ENCODE measurements around the gene CHAF1B. TPM values are rescaled to one million over a fixed set of nuclear protein-coding genes. Genes with fewer than 3 reads are reported as not detected.

The CHAF1B gene
- total and polyA plus RNA-seq, 9 of the 15 experiments (the other 6 are each of a cell fraction or from before 2014, with no cell fraction given) = 7.5 to 36.8 (median 21.0) TPM

DNA sequence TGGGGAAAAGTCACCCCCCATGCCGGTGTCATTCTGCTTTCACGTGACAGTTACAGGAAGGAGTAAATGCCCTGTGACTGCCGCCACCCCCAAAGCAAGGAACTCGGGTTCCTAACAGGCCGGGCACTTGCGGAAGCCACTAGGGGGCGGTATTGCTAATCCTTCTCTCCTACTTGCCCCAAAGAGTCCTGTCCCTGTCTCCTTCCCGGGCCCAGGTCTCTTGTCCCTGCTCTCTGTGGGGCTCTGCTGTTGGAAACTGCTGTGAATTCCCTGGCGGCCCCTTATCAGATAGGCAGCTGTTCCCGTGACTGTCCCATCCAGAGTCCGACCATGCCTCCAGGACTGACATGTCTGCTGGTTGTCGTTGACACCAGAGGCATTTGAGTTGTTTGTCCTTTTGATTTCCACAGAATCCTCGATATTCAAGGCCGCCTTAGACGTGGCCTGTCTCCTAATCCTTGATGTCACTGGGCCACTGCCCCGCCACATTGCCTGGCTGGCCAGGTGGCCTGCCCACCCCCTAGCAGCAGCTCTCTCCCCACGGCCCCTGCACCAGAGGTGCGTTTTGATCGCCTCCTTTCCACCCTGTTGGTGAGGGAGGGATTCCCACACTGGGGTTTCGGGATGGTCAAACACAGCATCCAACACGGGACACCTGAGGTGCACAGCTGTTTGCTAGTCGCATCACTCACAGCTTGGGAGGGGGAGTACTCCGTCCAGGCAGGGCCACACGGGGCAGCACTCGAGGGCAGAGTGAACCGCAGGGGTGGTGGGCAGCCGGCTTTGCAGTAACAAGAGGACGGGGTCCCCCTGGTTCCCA lies 37.3 kb downstream of the CHAF1B start (continued):
- TF ChIP-seq, protein P1, sequence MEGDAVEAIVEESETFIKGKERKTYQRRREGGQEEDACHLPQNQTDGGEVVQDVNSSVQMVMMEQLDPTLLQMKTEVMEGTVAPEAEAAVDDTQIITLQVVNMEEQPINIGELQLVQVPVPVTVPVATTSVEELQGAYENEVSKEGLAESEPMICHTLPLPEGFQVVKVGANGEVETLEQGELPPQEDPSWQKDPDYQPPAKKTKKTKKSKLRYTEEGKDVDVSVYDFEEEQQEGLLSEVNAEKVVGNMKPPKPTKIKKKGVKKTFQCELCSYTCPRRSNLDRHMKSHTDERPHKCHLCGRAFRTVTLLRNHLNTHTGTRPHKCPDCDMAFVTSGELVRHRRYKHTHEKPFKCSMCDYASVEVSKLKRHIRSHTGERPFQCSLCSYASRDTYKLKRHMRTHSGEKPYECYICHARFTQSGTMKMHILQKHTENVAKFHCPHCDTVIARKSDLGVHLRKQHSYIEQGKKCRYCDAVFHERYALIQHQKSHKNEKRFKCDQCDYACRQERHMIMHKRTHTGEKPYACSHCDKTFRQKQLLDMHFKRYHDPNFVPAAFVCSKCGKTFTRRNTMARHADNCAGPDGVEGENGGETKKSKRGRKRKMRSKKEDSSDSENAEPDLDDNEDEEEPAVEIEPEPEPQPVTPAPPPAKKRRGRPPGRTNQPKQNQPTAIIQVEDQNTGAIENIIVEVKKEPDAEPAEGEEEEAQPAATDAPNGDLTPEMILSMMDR (IDR thresholded peaks at IDR 0.05 in 2 of 3, conservative IDR thresholded peaks at IDR 0.05 in 1 of 3; ENCODE audit: insufficient read depth in 2 of 3, low read depth in 1 of 3, low read length in 3 of 3) = peak; percentile 86 to 96 (median 86)
- TF ChIP-seq ZNF436 (CRISPR knock-in tag; IDR thresholded peaks at IDR 0.05) (no peak), RBM22 (IDR thresholded peaks at IDR 0.05; ENCODE audit: low read depth, low read length, poor library complexity, severe bottlenecking) (no peak), MAFF (IDR thresholded peaks at IDR 0.05; ENCODE audit: low read length) (no peak), ZNF584 (CRISPR knock-in tag; IDR thresholded peaks at IDR 0.05; ENCODE audit: low read depth) (no peak), RAD51 (IDR thresholded peaks at IDR 0.05; ENCODE audit: borderline replicate concordance, low read depth) (peak; percentile 8; the same call in 1 of the 2 replicates), PML (IDR thresholded peaks at IDR 0.05; ENCODE audit: low read length) (no peak), ZNF511 (CRISPR knock-in tag; IDR thresholded peaks at IDR 0.05) (no peak), PHF21A (IDR thresholded peaks at IDR 0.05; ENCODE audit: borderline replicate concordance, low read depth) (no peak), YBX1 (IDR thresholded peaks at IDR 0.05) (no peak), L3MBTL2 (IDR thresholded peaks at IDR 0.05) (peak; percentile 18; the same call in 1 of the 2 replicates), FOSL1 (tag; conservative IDR thresholded peaks at IDR 0.05) (peak; percentile 15; the same call in 1 of the 2 replicates), SMARCA5 (IDR thresholded peaks at IDR 0.05) (no peak), SOX6 (IDR thresholded peaks at IDR 0.05) (0 out of 2 replicates have a peak, but pooled peaks have one; percentile 13), NONO (IDR thresholded peaks at IDR 0.05; ENCODE audit: low read depth in 2 of 2, low read length in 1 of 2) (0 out of 4 replicates have a peak, but pooled peaks of 1 of the 2 experiments have one; percentile 19), NBN (IDR thresholded peaks at IDR 0.05; ENCODE audit: low read depth) (no peak), KLF16 (IDR thresholded peaks at IDR 0.05) (0 out of 2 replicates have a peak, but pooled peaks have one; percentile 23), FUS (optimal IDR thresholded peaks at IDR 0.05; ENCODE audit: low read depth, low read length) (no peak), CHCHD3 (CRISPR knock-in tag; IDR thresholded peaks at IDR 0.05) (no peak)
- TF ChIP-seq, protein P2, sequence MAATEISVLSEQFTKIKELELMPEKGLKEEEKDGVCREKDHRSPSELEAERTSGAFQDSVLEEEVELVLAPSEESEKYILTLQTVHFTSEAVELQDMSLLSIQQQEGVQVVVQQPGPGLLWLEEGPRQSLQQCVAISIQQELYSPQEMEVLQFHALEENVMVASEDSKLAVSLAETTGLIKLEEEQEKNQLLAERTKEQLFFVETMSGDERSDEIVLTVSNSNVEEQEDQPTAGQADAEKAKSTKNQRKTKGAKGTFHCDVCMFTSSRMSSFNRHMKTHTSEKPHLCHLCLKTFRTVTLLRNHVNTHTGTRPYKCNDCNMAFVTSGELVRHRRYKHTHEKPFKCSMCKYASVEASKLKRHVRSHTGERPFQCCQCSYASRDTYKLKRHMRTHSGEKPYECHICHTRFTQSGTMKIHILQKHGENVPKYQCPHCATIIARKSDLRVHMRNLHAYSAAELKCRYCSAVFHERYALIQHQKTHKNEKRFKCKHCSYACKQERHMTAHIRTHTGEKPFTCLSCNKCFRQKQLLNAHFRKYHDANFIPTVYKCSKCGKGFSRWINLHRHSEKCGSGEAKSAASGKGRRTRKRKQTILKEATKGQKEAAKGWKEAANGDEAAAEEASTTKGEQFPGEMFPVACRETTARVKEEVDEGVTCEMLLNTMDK (IDR thresholded peaks at IDR 0.05; ENCODE audit: borderline replicate concordance, insufficient read depth, low read depth, low read length, poor library complexity, severe bottlenecking) = peak; percentile 61
